WI38 (cell line): ENCODE measurements around the gene NLRP5.

Source experiments
- H3K4me3 ChIP-seq: 2 replicates; pipeline ENCODE4 v1.5.1; 2011; ENCODE audit warnings: low read depth, mild to moderate bottlenecking, control low read depth, low read length
- TF ChIP-seq, protein P1 (sequence below): IDR thresholded peaks from 2 replicates; pipeline ENCODE4 v1.5.1; 2012; ENCODE audit warnings: low read depth, mild to moderate bottlenecking, control low read depth, low read length

Gene NLRP5

GRCh38 chr19:56106397-56106849 is 119.8 kb downstream of the NLRP5 start:
- TF ChIP-seq, protein P1, sequence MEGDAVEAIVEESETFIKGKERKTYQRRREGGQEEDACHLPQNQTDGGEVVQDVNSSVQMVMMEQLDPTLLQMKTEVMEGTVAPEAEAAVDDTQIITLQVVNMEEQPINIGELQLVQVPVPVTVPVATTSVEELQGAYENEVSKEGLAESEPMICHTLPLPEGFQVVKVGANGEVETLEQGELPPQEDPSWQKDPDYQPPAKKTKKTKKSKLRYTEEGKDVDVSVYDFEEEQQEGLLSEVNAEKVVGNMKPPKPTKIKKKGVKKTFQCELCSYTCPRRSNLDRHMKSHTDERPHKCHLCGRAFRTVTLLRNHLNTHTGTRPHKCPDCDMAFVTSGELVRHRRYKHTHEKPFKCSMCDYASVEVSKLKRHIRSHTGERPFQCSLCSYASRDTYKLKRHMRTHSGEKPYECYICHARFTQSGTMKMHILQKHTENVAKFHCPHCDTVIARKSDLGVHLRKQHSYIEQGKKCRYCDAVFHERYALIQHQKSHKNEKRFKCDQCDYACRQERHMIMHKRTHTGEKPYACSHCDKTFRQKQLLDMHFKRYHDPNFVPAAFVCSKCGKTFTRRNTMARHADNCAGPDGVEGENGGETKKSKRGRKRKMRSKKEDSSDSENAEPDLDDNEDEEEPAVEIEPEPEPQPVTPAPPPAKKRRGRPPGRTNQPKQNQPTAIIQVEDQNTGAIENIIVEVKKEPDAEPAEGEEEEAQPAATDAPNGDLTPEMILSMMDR, result no peak
- no peak overlapping the region for H3K4me3 ChIP-seq

- no peak overlapping the region for H3K4me3 ChIP-seq
- TF ChIP-seq, protein P1, result no peak
Measured at GRCh38 chr19:56106993-56107392, 120.4 kb downstream of the NLRP5 start.

DNA sequence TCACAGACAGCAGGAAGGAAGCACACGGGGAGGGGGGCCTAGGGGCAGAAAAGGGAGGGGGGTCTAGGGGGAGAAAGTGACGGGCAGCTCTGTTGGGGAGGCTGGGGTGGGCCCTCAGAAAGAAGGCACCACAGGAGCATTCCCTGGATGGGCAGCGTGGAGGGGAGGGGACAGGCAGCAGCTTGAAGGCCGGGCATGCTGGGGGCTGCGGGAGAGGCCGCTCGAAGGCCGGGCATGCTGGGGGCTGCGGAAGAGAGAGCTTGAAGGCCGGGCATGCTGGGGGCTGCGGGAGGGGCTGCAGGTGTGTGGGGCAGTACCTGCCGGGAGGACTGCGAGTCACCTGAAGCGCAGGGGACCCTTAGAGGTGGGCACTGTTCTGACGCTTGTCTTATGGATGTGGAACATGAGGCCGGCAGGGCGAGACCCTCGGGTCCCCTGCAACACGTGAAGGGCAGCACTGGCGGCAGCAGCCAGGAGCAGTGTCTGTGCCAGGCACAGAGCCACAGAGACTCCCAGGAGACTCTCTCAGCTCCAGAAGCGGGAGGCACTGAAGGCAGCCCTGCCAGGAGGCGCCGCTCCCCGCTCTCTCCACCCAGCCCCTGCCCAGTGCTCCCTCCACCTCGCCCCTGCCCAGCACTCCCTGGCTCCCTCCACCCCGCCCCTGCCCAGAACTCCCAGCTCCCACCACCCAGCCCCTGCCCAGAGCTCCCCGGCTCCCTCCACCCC is 121.2 kb downstream of the NLRP5 start:
- no peak overlapping the region for H3K4me3 ChIP-seq
- TF ChIP-seq, protein P1, result no peak

- TF ChIP-seq, protein P1, result no peak
- H3K4me3 ChIP-seq, result no peak overlapping the region
Measured at GRCh38 chr19:56108447-56109195, 122.0 kb downstream of the NLRP5 start.

GRCh38 chr19:56109226-56109625 is 122.7 kb downstream of the NLRP5 start:
- H3K4me3 ChIP-seq, result no peak overlapping the region
- TF ChIP-seq, protein P1, result no peak

DNA sequence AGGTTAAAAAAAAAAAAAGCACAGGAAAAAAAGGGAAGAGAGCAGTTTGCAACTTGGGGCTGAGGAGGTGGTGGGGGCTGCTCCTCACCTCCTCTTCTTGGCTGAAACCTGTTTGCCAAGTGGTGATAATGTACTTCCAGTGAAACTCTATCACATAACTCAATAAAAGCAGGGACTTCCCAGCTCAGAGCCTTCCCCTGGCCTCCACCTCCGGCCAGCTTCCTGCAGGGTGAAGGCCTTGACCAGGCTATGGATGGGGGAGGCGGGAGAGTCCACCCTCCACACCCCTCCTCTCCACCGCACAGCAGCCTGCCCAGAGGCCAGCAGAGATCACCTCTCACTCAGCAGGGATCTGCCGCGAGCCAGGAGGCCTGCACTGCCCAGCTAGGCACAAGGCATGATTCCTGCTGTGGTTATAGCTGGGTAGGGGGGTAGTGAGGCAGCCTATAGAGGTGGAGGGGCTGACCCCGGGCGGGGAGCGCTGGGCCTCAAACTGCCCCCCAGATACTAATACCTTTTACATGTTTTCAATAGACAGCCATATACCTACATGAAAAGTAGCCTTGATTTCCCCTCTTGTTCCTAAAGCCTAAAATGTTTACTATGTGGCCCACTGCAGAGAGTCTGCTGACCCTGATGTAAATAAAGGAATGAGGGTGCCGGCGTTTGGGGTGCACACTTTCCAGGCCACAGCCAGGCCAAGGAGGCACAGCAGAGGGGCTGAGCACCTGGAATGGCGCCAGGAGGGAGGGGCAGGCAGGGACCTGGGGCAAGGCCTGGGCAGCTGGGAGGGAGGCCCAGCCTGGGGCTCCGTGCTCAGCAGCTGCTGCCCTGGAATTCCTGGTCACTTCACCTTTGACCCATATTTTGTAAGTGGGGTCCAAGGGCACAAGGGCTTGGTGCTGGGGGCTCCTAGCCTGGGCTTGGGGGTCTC is 124.2 kb downstream of the NLRP5 start:
- TF ChIP-seq, protein P1, result no peak
- no peak overlapping the region for H3K4me3 ChIP-seq
